AG04450 (cell line): ENCODE data around the gene FFAR4. TPM values are rescaled to one million over a fixed set of nuclear protein-coding genes. Genes with fewer than 3 reads are reported as not detected.

Experiments used
- CTCF ChIA-PET: fragments of 300-600, 350-600 bp; formaldehyde crosslinking; extraction: SDS; loops from one replicate; lab custom pipeline; 2022; ENCODE audit warnings: antibody characterized with exemption, inconsistent platforms; lab: Charles Lee
- POLR2A ChIA-PET: fragments of 350-600 bp; formaldehyde crosslinking; extraction: SDS; loops from one replicate; lab custom pipeline; 2021; ENCODE audit warnings: antibody characterized with exemption, inconsistent platforms; lab: Yijun Ruan, JAX
- DNase-seq: peaks from one replicate; pipeline ENCODE4 v3.0.0-alpha.2; 2011; ENCODE audit warnings: low read depth, low spot score
- H3K27ac ChIP-seq: one replicate; pipeline ENCODE4 v1.5.1; 2012; ENCODE audit warnings: low read depth, low read length, control low read depth
- H3K27me3 ChIP-seq: one replicate; pipeline ENCODE4 v1.6.0; 2012; ENCODE audit warnings: low read length; ENCODE audit not compliant: control insufficient read depth, insufficient read depth
- H3K4me3 ChIP-seq: 2 replicates; pipeline ENCODE4 v1.5.1; 2011; ENCODE audit warnings: mild to moderate bottlenecking, low read depth, low read length, control low read depth
- H3K9me3 ChIP-seq: 2 replicates; pipeline ENCODE4 v1.5.1; 2012; ENCODE audit warnings: low read length; ENCODE audit not compliant: control insufficient read depth, insufficient read depth
- polyA plus RNA-seq: library from polyadenylated mRNA; depleted of rRNA; stranded (reverse); fragments of >200 nt; gene quantifications from 2 replicates; pipeline ENCODE4 v1.2.3, GENCODE V29; 2011
- TF ChIP-seq, protein P1 (sequence below): IDR thresholded peaks from 2 replicates; pipeline ENCODE4 v1.5.1; 2011; ENCODE audit warnings: low read depth, low read length, control low read depth, inconsistent platforms

Gene FFAR4
- polyA plus RNA-seq, 1 experiment, result not detected

DNA sequence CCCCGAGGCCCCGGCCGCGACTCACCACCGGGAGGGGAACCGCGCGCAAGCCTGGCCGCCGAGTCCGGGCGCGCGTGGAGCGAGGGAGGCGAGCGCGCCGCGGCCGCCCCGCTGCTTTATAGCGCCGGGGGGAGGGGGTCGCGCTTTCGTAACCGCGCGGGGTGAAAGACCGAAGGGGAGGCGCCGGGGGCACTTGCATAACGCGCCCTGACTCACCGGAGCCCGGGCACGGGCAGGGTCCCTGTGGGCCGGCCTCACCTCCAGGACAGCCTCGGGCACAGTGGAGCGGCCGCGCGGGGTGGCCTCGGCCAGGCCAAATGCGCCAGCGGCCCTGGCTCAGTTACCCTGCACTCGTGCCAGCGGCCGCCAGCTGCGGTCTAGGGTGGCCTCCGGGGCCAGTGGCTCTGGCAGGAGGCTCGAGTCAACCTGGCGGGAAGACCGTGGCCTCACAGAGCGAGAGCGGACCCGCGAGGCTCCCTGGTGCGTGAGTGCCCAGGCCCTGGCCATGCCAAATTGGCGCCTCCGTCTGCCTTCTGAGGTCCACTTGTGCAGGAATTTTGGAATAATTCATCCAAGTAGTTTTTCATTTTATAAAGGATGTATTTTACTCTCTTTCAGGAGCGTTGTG is 34.8 kb downstream of the FFAR4 start, which contains the start of gene RBP4:
Gene RBP4, minus strand, starts transcription at position 90 of the 628 bp plus-strand sequence. CDS start 207 bp downstream, outside the sequence.
- no peak for DNase-seq
- Histone ChIP-seq H3K4me3 (no peak within 1 kb of the TSS), H3K27ac (no peak within 1 kb of the TSS), H3K9me3 (no peaks in the 10 kb centered on the region; the same call in 1 of the 2 replicates), H3K27me3 (peaks cover 42% of the 10 kb centered on the region)
- TF ChIP-seq, protein P1, sequence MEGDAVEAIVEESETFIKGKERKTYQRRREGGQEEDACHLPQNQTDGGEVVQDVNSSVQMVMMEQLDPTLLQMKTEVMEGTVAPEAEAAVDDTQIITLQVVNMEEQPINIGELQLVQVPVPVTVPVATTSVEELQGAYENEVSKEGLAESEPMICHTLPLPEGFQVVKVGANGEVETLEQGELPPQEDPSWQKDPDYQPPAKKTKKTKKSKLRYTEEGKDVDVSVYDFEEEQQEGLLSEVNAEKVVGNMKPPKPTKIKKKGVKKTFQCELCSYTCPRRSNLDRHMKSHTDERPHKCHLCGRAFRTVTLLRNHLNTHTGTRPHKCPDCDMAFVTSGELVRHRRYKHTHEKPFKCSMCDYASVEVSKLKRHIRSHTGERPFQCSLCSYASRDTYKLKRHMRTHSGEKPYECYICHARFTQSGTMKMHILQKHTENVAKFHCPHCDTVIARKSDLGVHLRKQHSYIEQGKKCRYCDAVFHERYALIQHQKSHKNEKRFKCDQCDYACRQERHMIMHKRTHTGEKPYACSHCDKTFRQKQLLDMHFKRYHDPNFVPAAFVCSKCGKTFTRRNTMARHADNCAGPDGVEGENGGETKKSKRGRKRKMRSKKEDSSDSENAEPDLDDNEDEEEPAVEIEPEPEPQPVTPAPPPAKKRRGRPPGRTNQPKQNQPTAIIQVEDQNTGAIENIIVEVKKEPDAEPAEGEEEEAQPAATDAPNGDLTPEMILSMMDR, result no peak
- ChIA-PET POLR2A (no interaction called here), CTCF (no interaction called here)

DNA sequence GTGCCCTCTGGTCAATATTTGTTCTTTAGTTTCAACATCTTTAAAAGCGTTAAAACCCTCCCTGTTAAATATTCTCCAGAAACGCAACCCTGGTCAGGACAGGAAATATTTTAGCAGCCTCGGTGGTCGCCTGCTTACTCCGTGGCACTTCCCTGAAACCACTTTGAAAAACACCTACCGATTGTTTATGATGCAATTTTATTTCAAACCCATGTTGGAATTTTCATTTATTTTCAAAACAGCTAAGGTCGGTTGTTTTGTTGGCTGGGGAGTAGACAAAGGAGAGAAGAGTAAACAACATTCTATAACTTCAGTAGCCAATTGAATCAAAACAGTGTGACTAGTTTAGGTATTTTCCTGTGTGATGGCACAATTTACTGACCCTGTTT is 35.3 kb downstream of the FFAR4 start:
- H3K27ac ChIP-seq, result no peak overlapping the region
- ChIA-PET CTCF (no interaction called here), POLR2A (no interaction called here)
- H3K9me3 ChIP-seq, result no peaks in the 10 kb centered on the region; the same call in 1 of the 2 replicates
- TF ChIP-seq, protein P1, result no peak
- no peak for DNase-seq
- peaks cover 39% of the 10 kb centered on the region for H3K27me3 ChIP-seq
- no peak overlapping the region for H3K4me3 ChIP-seq

DNA sequence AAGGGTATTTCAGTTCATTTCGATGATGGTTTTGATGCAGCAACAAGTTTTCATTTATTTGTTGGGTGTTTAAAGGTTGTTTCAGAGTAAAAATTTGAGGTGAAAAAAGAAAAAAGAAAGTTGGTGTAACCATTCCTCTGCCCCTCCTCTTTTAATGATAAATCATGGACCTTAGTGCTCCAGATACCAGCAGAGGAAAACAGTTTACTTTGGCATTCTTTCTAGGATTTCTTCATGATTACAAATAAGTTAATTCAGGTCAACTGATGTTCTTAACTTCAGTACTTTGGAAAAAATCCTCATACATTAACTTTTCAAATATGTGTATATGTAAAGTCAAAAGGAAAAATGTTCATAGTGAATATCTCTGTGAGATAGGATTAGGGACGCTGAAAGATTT is 36.6 kb downstream of the FFAR4 start:
- TF ChIP-seq, protein P1, result no peak
- H3K9me3 ChIP-seq, result no peaks in the 10 kb centered on the region; the same call in 1 of the 2 replicates
- H3K4me3 ChIP-seq, result no peak overlapping the region
- H3K27ac ChIP-seq, result no peak overlapping the region
- ChIA-PET CTCF (no interaction called here), POLR2A (no interaction called here)
- peaks cover 39% of the 10 kb centered on the region for H3K27me3 ChIP-seq
- DNase-seq, result no peak

DNA sequence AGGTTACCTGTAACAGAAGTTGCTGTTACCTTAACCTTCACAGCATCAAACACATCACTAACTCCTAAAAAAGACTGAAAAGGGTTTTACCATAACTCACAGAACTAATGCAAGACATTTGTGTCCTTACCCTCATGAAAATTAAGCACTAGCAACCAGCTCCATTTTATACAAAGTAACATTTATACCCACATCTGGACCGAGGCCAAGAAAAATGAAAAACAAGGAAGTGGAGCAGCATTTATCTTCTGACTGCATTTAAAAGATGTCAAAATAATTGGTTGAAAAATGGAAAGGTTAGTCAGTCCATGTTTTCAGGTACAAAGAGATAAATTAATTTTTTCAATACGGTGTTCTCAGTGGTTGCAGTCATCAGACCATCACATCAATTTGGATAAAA is 37.7 kb downstream of the FFAR4 start:
- CTCF ChIA-PET, result interaction anchor here (0.5 kb wide), 1 partner anchor 957 kb away, joined by 5 read pairs; no protein-coding TSS in a partner anchor
- no peak for DNase-seq

DNA sequence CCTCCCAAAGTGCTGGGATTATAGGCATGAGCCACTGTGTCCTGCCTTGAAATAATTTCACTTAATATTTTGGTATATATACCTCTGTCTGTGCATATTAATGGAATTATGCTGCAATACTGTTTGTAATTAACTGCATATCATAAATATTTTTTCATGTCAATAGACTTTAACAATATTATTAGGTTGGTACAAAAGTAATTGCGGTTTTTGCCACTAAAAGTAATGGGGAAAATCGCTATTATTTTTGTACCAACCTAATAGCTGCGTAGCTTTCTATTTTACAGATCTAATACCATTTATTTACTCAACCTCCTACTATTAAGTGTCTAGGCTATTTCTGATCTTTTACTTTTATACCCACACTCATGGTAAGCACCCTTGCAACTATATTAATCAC is 42.0 kb downstream of the FFAR4 start:
- Histone ChIP-seq H3K27ac (no peak overlapping the region), H3K27me3 (peaks cover 11% of the 10 kb centered on the region), H3K4me3 (no peak overlapping the region), H3K9me3 (no peaks in the 10 kb centered on the region; the same call in 1 of the 2 replicates)
- CTCF ChIA-PET, result no interaction called here
- TF ChIP-seq, protein P1, result no peak
- no peak for DNase-seq
- POLR2A ChIA-PET, result no interaction called here

More for the DNA sequence above, 37.7 kb downstream of the FFAR4 start:
- H3K4me3 ChIP-seq, result no peak overlapping the region
- TF ChIP-seq, protein P1, result no peak
- no peak overlapping the region for H3K27ac ChIP-seq
- POLR2A ChIA-PET, result no interaction called here
- H3K9me3 ChIP-seq, result no peaks in the 10 kb centered on the region; the same call in 1 of the 2 replicates
- H3K27me3 ChIP-seq, result peaks cover 38% of the 10 kb centered on the region
